CD14-positive monocyte (primary cell): ENCODE data around the gene TBC1D4. TPM values are rescaled to one million over a fixed set of nuclear protein-coding genes. Genes with fewer than 3 reads are reported as not detected.

Source experiments
- DNase-seq, 3 donors: peaks; one replicate each; pipeline ENCODE4 v3.0.0-alpha.2; 2011 to 2022
- H2AFZ ChIP-seq: 2 replicates; pipeline ENCODE4 v1.6.0; 2012; ENCODE audit warnings: mild to moderate bottlenecking, low read depth, low read length, inconsistent platforms; ENCODE audit not compliant: insufficient read depth, poor library complexity, severe bottlenecking
- H3K27ac ChIP-seq, 2 donors: 1 replicate in 1 of 2; 2 replicates in 1 of 2; pipeline ENCODE4 v1.5.1; 2012 to 2013; ENCODE audit warnings: low read length in 2 of 2, control low read depth in 1 of 2, inconsistent platforms in 1 of 2, low read depth in 1 of 2, mild to moderate bottlenecking in 1 of 2
- H3K27me3 ChIP-seq, 2 donors: one replicate each; pipeline versions ENCODE4 v1.6.0 to v1.6.1; 2011 to 2013; ENCODE audit warnings: low read length in 2 of 2; ENCODE audit not compliant: control insufficient read depth in 2 of 2, insufficient read depth in 2 of 2
- H3K36me3 ChIP-seq, 2 donors: replicated peaks in 1 of 2; 1 replicate in 1 of 2; 2 replicates in 1 of 2; pipeline versions ENCODE4 v1.5.1 to v1.6.1; 2012 to 2013; ENCODE audit warnings: low read length in 2 of 2, control low read depth in 1 of 2, inconsistent platforms in 1 of 2, mild to moderate bottlenecking in 1 of 2; ENCODE audit not compliant: insufficient read depth in 2 of 2, control insufficient read depth in 1 of 2
- H3K4me1 ChIP-seq, 2 donors: 1 replicate in 1 of 2; 2 replicates in 1 of 2; pipeline versions ENCODE4 v1.5.1 to v1.6.1; 2012 to 2013; ENCODE audit warnings: low read length in 2 of 2, control low read depth in 1 of 2, inconsistent platforms in 1 of 2, mild to moderate bottlenecking in 1 of 2, moderate library complexity in 1 of 2; ENCODE audit not compliant: insufficient read depth in 2 of 2, control insufficient read depth in 1 of 2
- H3K4me2 ChIP-seq: replicated peaks from 2 replicates; pipeline ENCODE3; 2012; ENCODE audit warnings: low read length, moderate library complexity, mild to moderate bottlenecking; ENCODE audit not compliant: poor library complexity, severe bottlenecking; ENCODE audit errors: extremely low read depth
- H3K4me3 ChIP-seq, 3 experiments: fragments of 200-600 bp in 1 of 3; sonication (generic) in 1 of 3; replicated peaks in 1 of 3; 1 replicate in 2 of 3; 2 replicates in 1 of 3; pipeline ENCODE4 v1.5.1; 2011 to 2013; ENCODE audit warnings: low read length in 3 of 3, mild to moderate bottlenecking in 3 of 3, control low read depth in 2 of 3, low read depth in 2 of 3, inconsistent platforms in 1 of 3, moderate library complexity in 1 of 3
- H3K79me2 ChIP-seq: 2 replicates; pipeline ENCODE4 v1.6.0; 2012; ENCODE audit warnings: mild to moderate bottlenecking, control low read depth, inconsistent platforms, low read length, moderate library complexity; ENCODE audit not compliant: insufficient read depth
- H3K9ac ChIP-seq: 2 replicates; pipeline ENCODE4 v1.6.0; 2017; ENCODE audit warnings: low read length, mild to moderate bottlenecking; ENCODE audit not compliant: insufficient read depth, poor library complexity, severe bottlenecking
- H3K9me3 ChIP-seq, 2 donors: replicated peaks in 1 of 2; 1 replicate in 1 of 2; 2 replicates in 1 of 2; pipeline versions ENCODE4 v1.5.1 to v1.6.1; 2012 to 2013; ENCODE audit warnings: low read length in 2 of 2, control low read depth in 1 of 2; ENCODE audit not compliant: control insufficient read depth in 1 of 2, insufficient read depth in 1 of 2
- H4K20me1 ChIP-seq: 2 replicates; pipeline ENCODE4 v1.6.0; 2012; ENCODE audit warnings: mild to moderate bottlenecking, low read length, control low read depth, moderate library complexity; ENCODE audit not compliant: insufficient read depth
- H3K27ac Mint-ChIP-seq, 7 donors: one replicate each; pipeline ENCODE4 v1.8.0; 2020; ENCODE audit warnings: mild to moderate bottlenecking in 7 of 7, mixed read lengths in 7 of 7, moderate library complexity in 6 of 7, inconsistent platforms in 2 of 7
- H3K27me3 Mint-ChIP-seq, 3 donors: one replicate each; pipeline ENCODE4 v1.8.0; 2021 to 2022; ENCODE audit warnings: low read depth in 3 of 3, mild to moderate bottlenecking in 3 of 3, mixed read lengths in 3 of 3, moderate library complexity in 3 of 3, inconsistent platforms in 1 of 3
- H3K36me3 Mint-ChIP-seq, 2 donors: one replicate each; pipeline ENCODE4 v1.8.0; 2020; ENCODE audit warnings: mixed read lengths in 2 of 2, inconsistent platforms in 1 of 2, mild to moderate bottlenecking in 1 of 2
- H3K4me1 Mint-ChIP-seq: one replicate; pipeline ENCODE4 v1.8.0; 2020; ENCODE audit warnings: mild to moderate bottlenecking, mixed read lengths
- H3K4me3 Mint-ChIP-seq, 2 donors: one replicate each; pipeline ENCODE4 v1.8.0; 2020; ENCODE audit warnings: mild to moderate bottlenecking in 2 of 2, mixed read lengths in 2 of 2, moderate library complexity in 1 of 2
- H3K9me3 Mint-ChIP-seq, 7 donors: one replicate each; pipeline ENCODE4 v1.8.0; 2020 to 2022; ENCODE audit warnings: mixed read lengths in 7 of 7, mild to moderate bottlenecking in 6 of 7, moderate library complexity in 6 of 7, inconsistent platforms in 2 of 7
- WGBS: methylation state at CpG from one replicate; pipeline ENCODE4 v1.1.5; 2013; ENCODE audit warnings: missing lambda C conversion rate; ENCODE audit not compliant: insufficient coverage; 5-methylcytosine and 5-hydroxymethylcytosine counted together
- intact Hi-C, 2 donors: fragments of 100-400 bp; cut with micrococcal nuclease; formaldehyde crosslinking; loops; one replicate each; pipeline versions ENCODE4 v1.15.0 to v1.15.1; 2023
- polyA plus RNA-seq, 3 donors: library from polyadenylated mRNA; depleted of rRNA in 1 of 3; unstranded in 2 of 3; stranded (reverse) in 1 of 3; fragments of 300-500 nt in 2 of 3; fragments of >200 nt in 1 of 3; fragmentation: Illumina TruSeq in 2 of 3; gene quantifications; 1 replicate in 2 of 3; 2 replicates in 1 of 3; pipeline ENCODE4 v1.2.3, GENCODE V29; 2012 to 2021
- TF ChIP-seq, protein P1 (sequence below): fragments of 200-600 bp; IDR thresholded peaks from one replicate; pipeline ENCODE4 v1.8.0; 2022; ENCODE audit warnings: antibody characterized with exemption, mild to moderate bottlenecking

TBC1D4 gene
- polyA plus RNA-seq, 3 donors = 2.0 to 6.7 (median 2.5) TPM

DNA sequence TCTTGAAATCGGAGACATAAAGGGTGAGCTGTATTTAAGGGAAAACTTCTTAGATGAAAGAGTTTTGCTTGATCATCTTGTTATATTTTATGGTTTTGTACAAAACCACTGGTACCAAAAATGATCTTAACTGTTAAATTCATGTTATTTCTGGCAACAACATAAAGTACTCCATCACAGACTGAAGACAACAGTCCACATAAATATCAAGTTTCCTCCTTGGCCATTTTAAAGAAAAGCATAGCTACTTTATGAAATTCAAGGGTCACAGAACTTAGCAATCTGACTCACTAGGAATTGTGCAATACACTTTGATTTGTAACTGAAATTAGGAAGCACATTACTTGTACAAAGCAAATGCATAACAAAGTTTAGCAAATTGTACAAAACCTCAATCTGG is 66.3 kb downstream of the TBC1D4 start:
- H4K20me1 ChIP-seq = no peaks in the 10 kb centered on the region
- intact Hi-C loops = no loop called here
- peaks cover 29 to 46% of the 10 kb centered on the region in 2 donors for H3K4me1 ChIP-seq
- TF ChIP-seq, protein P1, sequence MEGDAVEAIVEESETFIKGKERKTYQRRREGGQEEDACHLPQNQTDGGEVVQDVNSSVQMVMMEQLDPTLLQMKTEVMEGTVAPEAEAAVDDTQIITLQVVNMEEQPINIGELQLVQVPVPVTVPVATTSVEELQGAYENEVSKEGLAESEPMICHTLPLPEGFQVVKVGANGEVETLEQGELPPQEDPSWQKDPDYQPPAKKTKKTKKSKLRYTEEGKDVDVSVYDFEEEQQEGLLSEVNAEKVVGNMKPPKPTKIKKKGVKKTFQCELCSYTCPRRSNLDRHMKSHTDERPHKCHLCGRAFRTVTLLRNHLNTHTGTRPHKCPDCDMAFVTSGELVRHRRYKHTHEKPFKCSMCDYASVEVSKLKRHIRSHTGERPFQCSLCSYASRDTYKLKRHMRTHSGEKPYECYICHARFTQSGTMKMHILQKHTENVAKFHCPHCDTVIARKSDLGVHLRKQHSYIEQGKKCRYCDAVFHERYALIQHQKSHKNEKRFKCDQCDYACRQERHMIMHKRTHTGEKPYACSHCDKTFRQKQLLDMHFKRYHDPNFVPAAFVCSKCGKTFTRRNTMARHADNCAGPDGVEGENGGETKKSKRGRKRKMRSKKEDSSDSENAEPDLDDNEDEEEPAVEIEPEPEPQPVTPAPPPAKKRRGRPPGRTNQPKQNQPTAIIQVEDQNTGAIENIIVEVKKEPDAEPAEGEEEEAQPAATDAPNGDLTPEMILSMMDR = no peak
- no peaks in the 10 kb centered on the region for H3K27me3 ChIP-seq
- peak overlapping the region in 1 of 3 experiments; percentile 8 for H3K4me3 ChIP-seq
- Mint-ChIP-seq H3K36me3 (peaks cover 0 to 1% of the 10 kb centered on the region in 2 donors), H3K4me1 (peaks cover 41% of the 10 kb centered on the region), H3K27ac (peak overlapping the region; percentile 26 to 92 (median 87)), H3K27me3 (no peaks in the 10 kb centered on the region), H3K9me3 (peaks cover 0 to 4% (median 2%) of the 10 kb centered on the region in 7 donors), H3K4me3 (no peak overlapping the region)
- H3K4me2 ChIP-seq = peak overlapping the region; percentile 51
- peak; percentile 67 to 83 (median 78) for DNase-seq
- WGBS = no CpG with 5 or more reads among the region's 1 CpG
- no peak overlapping the region for H3K9ac ChIP-seq
- no peaks in the 10 kb centered on the region for H3K79me2 ChIP-seq
- no peak overlapping the region for H2AFZ ChIP-seq
- H3K9me3 ChIP-seq = no peaks in the 10 kb centered on the region
- H3K27ac ChIP-seq = peak overlapping the region in 1 of 2 donors; percentile 73
- no peaks in the 10 kb centered on the region for H3K36me3 ChIP-seq

DNA sequence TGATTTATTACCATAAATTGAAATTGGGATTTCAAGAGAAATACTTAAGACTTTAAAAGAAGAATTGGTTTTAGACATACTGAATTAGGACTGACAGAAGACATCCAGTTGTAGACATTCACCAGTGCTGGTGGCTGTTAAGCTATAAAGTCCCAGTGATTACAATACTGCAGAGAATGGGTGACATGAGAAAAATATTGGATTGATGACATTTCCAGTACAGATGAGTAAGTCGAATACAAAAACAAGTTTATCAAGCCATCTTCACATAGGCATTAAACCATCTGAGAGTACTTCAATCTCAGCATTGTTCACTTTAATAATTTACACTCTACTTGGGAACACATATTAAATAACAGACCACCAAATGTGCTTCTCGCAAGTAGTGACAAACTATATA is 66.8 kb downstream of the TBC1D4 start:
- intact Hi-C loops = no loop called here
- no peak for DNase-seq
- TF ChIP-seq, protein P1 = no peak
- no peaks in the 10 kb centered on the region for H3K9me3 ChIP-seq
- Mint-ChIP-seq H3K36me3 (peaks cover 0 to 1% of the 10 kb centered on the region in 2 donors), H3K27ac (peak overlapping the region in 6 of 7 donors; percentile 5 to 91 (median 84)), H3K9me3 (peaks cover 0 to 4% (median 3%) of the 10 kb centered on the region in 7 donors), H3K4me3 (no peak overlapping the region), H3K4me1 (peaks cover 41% of the 10 kb centered on the region), H3K27me3 (no peaks in the 10 kb centered on the region)
- H3K36me3 ChIP-seq = no peaks in the 10 kb centered on the region
- H3K27ac ChIP-seq = peak overlapping the region in 1 of 2 donors; percentile 73
- no peak overlapping the region for H3K9ac ChIP-seq
- no peak overlapping the region for H3K4me2 ChIP-seq
- H3K79me2 ChIP-seq = no peaks in the 10 kb centered on the region
- H4K20me1 ChIP-seq = no peaks in the 10 kb centered on the region
- no peak overlapping the region for H2AFZ ChIP-seq
- WGBS = no CpG with 5 or more reads among the region's 2 CpGs
- H3K4me3 ChIP-seq = no peak overlapping the region
- no peaks in the 10 kb centered on the region for H3K27me3 ChIP-seq
- H3K4me1 ChIP-seq = peaks cover 29 to 46% of the 10 kb centered on the region in 2 donors
